Measurements from ENCODE around the gene RACK1. TPM values are rescaled to one million over a fixed set of nuclear protein-coding genes. Genes with fewer than 3 reads are reported as not detected.

Gene RACK1
- total and polyA plus RNA-seq, 2 of the 13 experiments (the other 11 are each of a cell fraction or from before 2014, with no cell fraction given) = 2,514 to 6,141 TPM

DNA sequence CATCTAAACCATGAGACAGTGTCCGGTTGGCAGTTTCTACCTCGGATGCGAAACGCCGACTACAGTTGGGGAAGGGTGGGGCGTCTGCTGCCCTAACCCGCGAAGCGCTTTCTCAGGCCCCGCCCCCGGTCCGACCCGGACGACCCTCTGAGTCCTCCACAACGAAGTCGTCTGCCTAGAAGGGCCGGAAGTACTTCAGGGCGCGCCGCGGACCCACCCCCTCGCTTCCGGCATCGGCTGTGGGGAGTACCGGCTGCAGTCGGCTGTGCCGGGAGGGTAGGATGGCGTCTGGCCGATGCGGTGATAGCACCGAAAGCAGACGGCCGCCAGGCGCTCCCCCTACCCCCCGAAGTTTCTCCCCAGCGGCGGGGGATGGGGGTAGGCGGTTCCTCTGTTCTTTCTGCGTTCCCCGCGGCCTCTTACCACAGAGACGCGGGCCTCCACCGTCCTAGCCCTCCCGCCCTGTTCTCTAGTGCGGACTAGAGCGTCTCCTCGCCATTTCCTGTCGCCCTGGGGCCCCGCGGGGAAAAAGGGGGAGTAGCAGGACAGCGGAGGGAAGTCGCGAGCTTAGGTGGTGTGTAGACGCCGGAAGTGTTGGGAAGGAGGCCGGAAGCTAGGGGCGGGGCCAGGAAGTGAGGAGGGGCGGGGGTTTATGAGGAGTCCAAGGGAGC lies 20.5 kb downstream of the RACK1 start, which contains the start of gene TRIM41:
TSS of gene TRIM41 (plus strand) at position 224 of the 671 bp plus-strand sequence. CDS start 719 bp downstream, outside the sequence.
- peak within 1 kb of the TSS; percentile 86 for H3K9ac ChIP-seq (ENCODE audit: insufficient read depth, low read depth, low read length)
- intact Hi-C loops (cut with micrococcal nuclease; ENCODE audit: unreplicated experiment) (no loop called here), in situ Hi-C loops (cut with HindIII; ENCODE audit: extremely low pct_ligation_motif_present, low pct_unique_long_range_greater_than_20kb) (loop anchor here (5.0 kb wide), 1 partner anchor 36 kb away; no protein-coding TSS in a partner anchor)
- DNase-seq (ENCODE audit: low spot score) = peak; percentile 96
- H2AFZ ChIP-seq (ENCODE audit: low read length) = no peak within 1 kb of the TSS
- ChIA-PET POLR2A (interaction anchor here (0.6 to 3.8 kb wide), 14 partner anchors 9 to 53 kb away, joined by 3 to 70 read pairs (median 6); partner anchors contain the start of genes RACK1 and TRIM52), CTCF (ENCODE audit: low intra/inter-chr PET ratio, low total read pairs) (no interaction called here)
- peak within 1 kb of the TSS; percentile 81 for H3K27ac ChIP-seq (ENCODE audit: extremely low read length, insufficient read depth, low read length)
- peaks cover 42% of the 10 kb centered on the region for H3K4me1 ChIP-seq (ENCODE audit: insufficient read depth, low read length)
- ATAC-seq = peak; percentile 77
- H3K4me3 ChIP-seq (replicated peaks in 1 of 3; ENCODE audit: insufficient read depth in 1 of 3, low read depth in 2 of 3, low read length in 3 of 3) = peak within 1 kb of the TSS; percentile 79 to 90 (median 87)
- FAIRE-seq = peak; percentile 91
- peak within 1 kb of the TSS; percentile 95 for H3K4me2 ChIP-seq (ENCODE audit: low read depth, low read length)
- peaks cover 18% of the 10 kb centered on the region for H3K79me2 ChIP-seq (ENCODE audit: insufficient read depth, low read length)
- H3K9me3 ChIP-seq (ENCODE audit: low read length) = no peaks in the 10 kb centered on the region
- no TSS peak for BruUV-seq (replicated peaks)
- 1% methylated on average over 16 of the region's 59 CpGs for WGBS (ENCODE audit: low lambda C conversion rate)
- peaks cover 0 to 8% of the 10 kb centered on the region in 2 experiments; a peak in 2 of 5 replicates for H3K36me3 ChIP-seq (replicated peaks in 1 of 2; ENCODE audit: control insufficient read depth in 1 of 2, insufficient read depth in 2 of 2, low read length in 2 of 2)
- no peaks in the 10 kb centered on the region; a peak in 2 of 5 replicates for H3K27me3 ChIP-seq (ENCODE audit: control insufficient read depth in 1 of 2, insufficient read depth in 2 of 2, low read length in 2 of 2)
- H4K20me1 ChIP-seq (ENCODE audit: insufficient read depth, low read length) = no peaks in the 10 kb centered on the region
- TF ChIP-seq, protein P1, sequence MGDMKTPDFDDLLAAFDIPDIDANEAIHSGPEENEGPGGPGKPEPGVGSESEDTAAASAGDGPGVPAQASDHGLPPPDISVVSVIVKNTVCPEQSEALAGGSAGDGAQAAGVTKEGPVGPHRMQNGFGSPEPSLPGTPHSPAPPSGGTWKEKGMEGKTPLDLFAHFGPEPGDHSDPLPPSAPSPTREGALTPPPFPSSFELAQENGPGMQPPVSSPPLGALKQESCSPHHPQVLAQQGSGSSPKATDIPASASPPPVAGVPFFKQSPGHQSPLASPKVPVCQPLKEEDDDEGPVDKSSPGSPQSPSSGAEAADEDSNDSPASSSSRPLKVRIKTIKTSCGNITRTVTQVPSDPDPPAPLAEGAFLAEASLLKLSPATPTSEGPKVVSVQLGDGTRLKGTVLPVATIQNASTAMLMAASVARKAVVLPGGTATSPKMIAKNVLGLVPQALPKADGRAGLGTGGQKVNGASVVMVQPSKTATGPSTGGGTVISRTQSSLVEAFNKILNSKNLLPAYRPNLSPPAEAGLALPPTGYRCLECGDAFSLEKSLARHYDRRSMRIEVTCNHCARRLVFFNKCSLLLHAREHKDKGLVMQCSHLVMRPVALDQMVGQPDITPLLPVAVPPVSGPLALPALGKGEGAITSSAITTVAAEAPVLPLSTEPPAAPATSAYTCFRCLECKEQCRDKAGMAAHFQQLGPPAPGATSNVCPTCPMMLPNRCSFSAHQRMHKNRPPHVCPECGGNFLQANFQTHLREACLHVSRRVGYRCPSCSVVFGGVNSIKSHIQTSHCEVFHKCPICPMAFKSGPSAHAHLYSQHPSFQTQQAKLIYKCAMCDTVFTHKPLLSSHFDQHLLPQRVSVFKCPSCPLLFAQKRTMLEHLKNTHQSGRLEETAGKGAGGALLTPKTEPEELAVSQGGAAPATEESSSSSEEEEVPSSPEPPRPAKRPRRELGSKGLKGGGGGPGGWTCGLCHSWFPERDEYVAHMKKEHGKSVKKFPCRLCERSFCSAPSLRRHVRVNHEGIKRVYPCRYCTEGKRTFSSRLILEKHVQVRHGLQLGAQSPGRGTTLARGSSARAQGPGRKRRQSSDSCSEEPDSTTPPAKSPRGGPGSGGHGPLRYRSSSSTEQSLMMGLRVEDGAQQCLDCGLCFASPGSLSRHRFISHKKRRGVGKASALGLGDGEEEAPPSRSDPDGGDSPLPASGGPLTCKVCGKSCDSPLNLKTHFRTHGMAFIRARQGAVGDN (CRISPR knock-in tag; IDR thresholded peaks at IDR 0.05) = peak; percentile 60
- TF ChIP-seq, protein P2, sequence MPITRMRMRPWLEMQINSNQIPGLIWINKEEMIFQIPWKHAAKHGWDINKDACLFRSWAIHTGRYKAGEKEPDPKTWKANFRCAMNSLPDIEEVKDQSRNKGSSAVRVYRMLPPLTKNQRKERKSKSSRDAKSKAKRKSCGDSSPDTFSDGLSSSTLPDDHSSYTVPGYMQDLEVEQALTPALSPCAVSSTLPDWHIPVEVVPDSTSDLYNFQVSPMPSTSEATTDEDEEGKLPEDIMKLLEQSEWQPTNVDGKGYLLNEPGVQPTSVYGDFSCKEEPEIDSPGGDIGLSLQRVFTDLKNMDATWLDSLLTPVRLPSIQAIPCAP (CRISPR knock-in tag; IDR thresholded peaks at IDR 0.05; ENCODE audit: low read depth) = no peak
- TF ChIP-seq ZNF709 (CRISPR knock-in tag; IDR thresholded peaks at IDR 0.05) (no peak), NR2F6 (IDR thresholded peaks at IDR 0.05) (no peak), NR2F6 (CRISPR knock-in tag; IDR thresholded peaks at IDR 0.05) (peak; percentile 14; the same call in 1 of the 2 replicates), CEBPG (CRISPR knock-in tag; IDR thresholded peaks at IDR 0.05) (no peak), KDM2A (CRISPR knock-in tag; IDR thresholded peaks at IDR 0.05; ENCODE audit: borderline replicate concordance, low read depth) (peak; percentile 84), POLR2AphosphoS5 (IDR thresholded peaks at IDR 0.05; ENCODE audit: low read depth, low read length) (peak; percentile 83), U2AF1 (optimal IDR thresholded peaks at IDR 0.05; ENCODE audit: low read depth, low read length) (peak; percentile 100), KLF16 (CRISPR knock-in tag; IDR thresholded peaks at IDR 0.05) (peak; percentile 38 to 88; a peak in 2 of 4 replicates), ATF7-NPFF (CRISPR knock-in tag; IDR thresholded peaks at IDR 0.05; ENCODE audit: low read depth) (peak; percentile 35; the same call in 1 of the 2 replicates)
- TF ChIP-seq, protein P3, sequence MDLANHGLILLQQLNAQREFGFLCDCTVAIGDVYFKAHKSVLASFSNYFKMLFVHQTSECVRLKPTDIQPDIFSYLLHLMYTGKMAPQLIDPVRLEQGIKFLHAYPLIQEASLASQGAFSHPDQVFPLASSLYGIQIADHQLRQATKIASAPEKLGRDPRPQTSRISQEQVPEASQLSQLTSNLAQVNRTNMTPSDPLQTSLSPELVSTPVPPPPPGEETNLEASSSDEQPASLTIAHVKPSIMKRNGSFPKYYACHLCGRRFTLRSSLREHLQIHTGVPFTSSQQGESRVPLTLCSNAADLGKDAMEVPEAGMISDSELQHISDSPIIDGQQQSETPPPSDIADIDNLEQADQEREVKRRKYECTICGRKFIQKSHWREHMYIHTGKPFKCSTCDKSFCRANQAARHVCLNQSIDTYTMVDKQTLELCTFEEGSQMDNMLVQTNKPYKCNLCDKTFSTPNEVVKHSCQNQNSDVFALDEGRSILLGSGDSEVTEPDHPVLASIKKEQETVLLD (CRISPR knock-in tag; IDR thresholded peaks at IDR 0.05; ENCODE audit: low read depth) = peak; percentile 82; the same call in 1 of the 2 replicates
- TF ChIP-seq, protein P4, sequence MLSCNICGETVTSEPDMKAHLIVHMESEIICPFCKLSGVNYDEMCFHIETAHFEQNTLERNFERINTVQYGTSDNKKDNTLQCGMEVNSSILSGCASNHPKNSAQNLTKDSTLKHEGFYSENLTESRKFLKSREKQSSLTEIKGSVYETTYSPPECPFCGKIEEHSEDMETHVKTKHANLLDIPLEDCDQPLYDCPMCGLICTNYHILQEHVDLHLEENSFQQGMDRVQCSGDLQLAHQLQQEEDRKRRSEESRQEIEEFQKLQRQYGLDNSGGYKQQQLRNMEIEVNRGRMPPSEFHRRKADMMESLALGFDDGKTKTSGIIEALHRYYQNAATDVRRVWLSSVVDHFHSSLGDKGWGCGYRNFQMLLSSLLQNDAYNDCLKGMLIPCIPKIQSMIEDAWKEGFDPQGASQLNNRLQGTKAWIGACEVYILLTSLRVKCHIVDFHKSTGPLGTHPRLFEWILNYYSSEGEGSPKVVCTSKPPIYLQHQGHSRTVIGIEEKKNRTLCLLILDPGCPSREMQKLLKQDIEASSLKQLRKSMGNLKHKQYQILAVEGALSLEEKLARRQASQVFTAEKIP (CRISPR knock-in tag; IDR thresholded peaks at IDR 0.05; ENCODE audit: borderline replicate concordance) = no peak
- TF ChIP-seq, protein P5, sequence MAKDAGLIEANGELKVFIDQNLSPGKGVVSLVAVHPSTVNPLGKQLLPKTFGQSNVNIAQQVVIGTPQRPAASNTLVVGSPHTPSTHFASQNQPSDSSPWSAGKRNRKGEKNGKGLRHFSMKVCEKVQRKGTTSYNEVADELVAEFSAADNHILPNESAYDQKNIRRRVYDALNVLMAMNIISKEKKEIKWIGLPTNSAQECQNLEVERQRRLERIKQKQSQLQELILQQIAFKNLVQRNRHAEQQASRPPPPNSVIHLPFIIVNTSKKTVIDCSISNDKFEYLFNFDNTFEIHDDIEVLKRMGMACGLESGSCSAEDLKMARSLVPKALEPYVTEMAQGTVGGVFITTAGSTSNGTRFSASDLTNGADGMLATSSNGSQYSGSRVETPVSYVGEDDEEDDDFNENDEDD (CRISPR knock-in tag; IDR thresholded peaks at IDR 0.05; ENCODE audit: borderline replicate concordance) = peak; percentile 65; the same call in 1 of the 2 replicates

All from HepG2 (cell line).